HCT116 (cell line): ENCODE data around the gene RAMP3. TPM values are rescaled to one million over a fixed set of nuclear protein-coding genes. Genes with fewer than 3 reads are reported as not detected.

Source experiments
- ATAC-seq: fragments of 200-7000 bp; cut with Tn5 transposase; 2 replicates; pipeline ENCODE4 v1.9.1; 2020; ENCODE audit warnings: mild to moderate bottlenecking, moderate library complexity
- BruUV-seq: library from RNA; stranded (reverse); fragments of 400-500 nt; replicated peaks from 2 replicates; lab custom pipeline; 2021; lab: Mats Ljungman, UMichigan
- CTCF ChIA-PET: fragments of 300-600 bp; sonication (Branson Sonifier 250); formaldehyde crosslinking; loops from one replicate; lab custom pipeline; 2021; ENCODE audit warnings: antibody characterized with exemption; lab: Charles Lee
- POLR2A ChIA-PET: fragments of 300-600, 350-600 bp; sonication (Branson Sonifier 250); formaldehyde crosslinking; loops from one replicate; lab custom pipeline; 2021; ENCODE audit warnings: antibody characterized with exemption; lab: Charles Lee
- RAD21 ChIA-PET, 2 experiments: fragments of 300-600 bp; sonication (Branson Sonifier 250); formaldehyde crosslinking; loops; one replicate each; lab custom pipeline; 2023; ENCODE audit warnings: low total read pairs in 2 of 2; ENCODE audit not compliant: uncharacterized antibody in 2 of 2, unreplicated experiment in 2 of 2, low non-redundant PET in 1 of 2; lab: Charles Lee
- DNase-seq: peaks from one replicate; pipeline ENCODE4 v3.0.0-alpha.2; 2010; ENCODE audit warnings: low read depth, low spot score
- H2AFZ ChIP-seq: fragments of 200-600 bp; shearing (Covaris generic), sonication (generic); 2 replicates; pipeline ENCODE4 v1.6.1; 2017; ENCODE audit warnings: low read depth, mixed run types, mixed read lengths, antibody characterized with exemption, low read length; ENCODE audit not compliant: poor library complexity, severe bottlenecking
- H3K27ac ChIP-seq: 2 replicates; pipeline ENCODE4 v1.5.1; 2012; ENCODE audit warnings: low read depth, low read length
- H3K27me3 ChIP-seq: fragments of 200-600 bp; sonication (generic); 2 replicates; pipeline ENCODE4 v1.6.1; 2016; ENCODE audit warnings: mixed run types, low read length, mixed read lengths; ENCODE audit not compliant: insufficient read depth
- H3K36me3 ChIP-seq, 2 experiments: fragments of 200-500 bp in 1 of 2; fragments of 200-600 bp in 1 of 2; sonication (Bioruptor generic) in 1 of 2; sonication (generic) in 1 of 2; 2 replicates each; pipeline versions ENCODE4 v1.5.1 to v1.6.1; 2014 to 2016; ENCODE audit warnings: low read length in 2 of 2, inconsistent platforms in 1 of 2, mixed read lengths in 1 of 2, mixed run types in 1 of 2; ENCODE audit not compliant: insufficient read depth in 2 of 2, control insufficient read depth in 1 of 2
- H3K4me1 ChIP-seq, 2 experiments: fragments of 200-600 bp in 1 of 2; sonication (generic) in 1 of 2; 2 replicates each; pipeline versions ENCODE4 v1.5.1 to v1.6.1; 2012 to 2017; ENCODE audit warnings: low read length in 2 of 2, inconsistent platforms in 1 of 2, mild to moderate bottlenecking in 1 of 2, mixed read lengths in 1 of 2, mixed run types in 1 of 2, moderate library complexity in 1 of 2; ENCODE audit not compliant: insufficient read depth in 2 of 2, control insufficient read depth in 1 of 2
- H3K4me2 ChIP-seq: fragments of 200-600 bp; sonication (generic); 2 replicates; pipeline ENCODE4 v1.6.1; 2017; ENCODE audit warnings: mixed run types, low read length, mixed read lengths
- H3K4me3 ChIP-seq, 2 experiments: fragments of 200-600 bp in 1 of 2; sonication (generic) in 1 of 2; replicated peaks in 1 of 2; 2 replicates each; pipeline ENCODE4 v1.5.1; 2011 to 2016; ENCODE audit warnings: low read length in 2 of 2, control low read depth in 1 of 2, low read depth in 1 of 2, mild to moderate bottlenecking in 1 of 2, mixed read lengths in 1 of 2, mixed run types in 1 of 2
- H3K79me2 ChIP-seq: fragments of 200-600 bp; sonication (generic); 2 replicates; pipeline ENCODE4 v1.6.1; 2017; ENCODE audit warnings: mild to moderate bottlenecking, mixed run types, low read length, moderate library complexity, mixed read lengths; ENCODE audit not compliant: insufficient read depth
- H3K9ac ChIP-seq: fragments of 200-600 bp; sonication (generic); 2 replicates; pipeline ENCODE4 v1.6.1; 2016; ENCODE audit warnings: low read length, mixed read lengths
- H3K9me2 ChIP-seq: fragments of 200-600 bp; sonication (generic), shearing (Covaris generic); 2 replicates; pipeline ENCODE4 v1.6.1; 2017; ENCODE audit warnings: mixed run types, mild to moderate bottlenecking, moderate library complexity; ENCODE audit not compliant: insufficient read depth
- H3K9me3 ChIP-seq, 2 experiments: fragments of 200-500 bp in 1 of 2; fragments of 200-600 bp in 1 of 2; sonication (Bioruptor generic) in 1 of 2; sonication (generic) in 1 of 2; 2 replicates each; pipeline ENCODE4 v1.6.1; 2014 to 2017; ENCODE audit warnings: low read length in 2 of 2, mixed read lengths in 2 of 2, inconsistent platforms in 1 of 2, low read depth in 1 of 2, mild to moderate bottlenecking in 1 of 2, mixed run types in 1 of 2, moderate library complexity in 1 of 2; ENCODE audit not compliant: control insufficient read depth in 1 of 2, insufficient read depth in 1 of 2
- H4K20me1 ChIP-seq: fragments of 200-600 bp; sonication (generic), shearing (Covaris generic); 2 replicates; pipeline ENCODE4 v1.6.1; 2017; ENCODE audit warnings: mixed run types, mild to moderate bottlenecking, moderate library complexity; ENCODE audit not compliant: insufficient read depth
- ATF3 ChIP-seq: IDR thresholded peaks from 2 replicates; pipeline ENCODE4 v1.6.1; 2012
- CEBPB ChIP-seq: IDR thresholded peaks from 2 replicates; pipeline ENCODE4 v1.6.1; 2012; ENCODE audit warnings: low read depth
- EGR1 ChIP-seq: IDR thresholded peaks from 2 replicates; pipeline ENCODE4 v1.6.1; 2012; ENCODE audit warnings: low read depth
- ELF1 ChIP-seq: IDR thresholded peaks from 2 replicates; pipeline ENCODE4 v1.6.1; 2012; ENCODE audit warnings: low read depth, borderline replicate concordance
- EZH2 ChIP-seq: fragments of 200-600 bp; sonication (generic); IDR thresholded peaks from 2 replicates; pipeline ENCODE4 v1.6.1; 2017; ENCODE audit warnings: antibody characterized with exemption, mixed run types
- EZH2phosphoT487 ChIP-seq: fragments of 200-600 bp; IDR thresholded peaks from 2 replicates; pipeline ENCODE4 v1.6.1; 2018; ENCODE audit warnings: antibody characterized with exemption, borderline replicate concordance
- FOSL1 ChIP-seq: IDR thresholded peaks from 2 replicates; pipeline ENCODE4 v1.6.1; 2012; ENCODE audit warnings: low read depth
- JUND ChIP-seq: IDR thresholded peaks from 2 replicates; pipeline ENCODE4 v1.6.1; 2012
- POLR2A ChIP-seq: IDR thresholded peaks from 2 replicates; pipeline ENCODE4 v1.7.0; 2011; ENCODE audit warnings: borderline replicate concordance; ENCODE audit not compliant: insufficient read depth, insufficient read length; ENCODE audit errors: extremely low read depth
- RAD21 ChIP-seq: IDR thresholded peaks from 2 replicates; pipeline ENCODE4 v1.6.1; 2012; ENCODE audit warnings: low read depth, mild to moderate bottlenecking
- REST ChIP-seq: IDR thresholded peaks from 2 replicates; pipeline ENCODE4 v1.6.1; 2012; ENCODE audit warnings: low read depth
- SIN3A ChIP-seq: IDR thresholded peaks from 2 replicates; pipeline ENCODE4 v1.6.1; 2012; ENCODE audit warnings: low read depth
- SP1 ChIP-seq: IDR thresholded peaks from 2 replicates; pipeline ENCODE4 v1.6.1; 2012; ENCODE audit warnings: low read depth
- SRF ChIP-seq: IDR thresholded peaks from 2 replicates; pipeline ENCODE4 v1.6.1; 2012; ENCODE audit warnings: low read depth
- TCF7L2 ChIP-seq: IDR thresholded peaks from 2 replicates; pipeline ENCODE4 v1.7.0; 2011; ENCODE audit warnings: borderline replicate concordance, inconsistent platforms; ENCODE audit not compliant: insufficient read depth, insufficient read length; ENCODE audit errors: extremely low read depth
- YY1 ChIP-seq: IDR thresholded peaks from 2 replicates; pipeline ENCODE4 v1.6.1; 2011; ENCODE audit warnings: low read length, low read depth, moderate library complexity, mild to moderate bottlenecking; ENCODE audit not compliant: insufficient replicate concordance; ENCODE audit errors: extremely low read depth
- ZFX ChIP-seq: fragments of 450-650 bp; IDR thresholded peaks from 2 replicates; pipeline ENCODE4 v1.6.1; 2017
- ZNF274 ChIP-seq: fragments of 200-500 bp; sonication (Bioruptor generic); IDR thresholded peaks from 2 replicates; pipeline ENCODE4 v1.6.1; 2014; ENCODE audit warnings: mild to moderate bottlenecking, low read depth, low read length, inconsistent platforms
- intact Hi-C: fragments of 100-400 bp; cut with micrococcal nuclease; formaldehyde crosslinking; loops from 2 replicates; pipeline ENCODE4 v1.10.0; 2022
- total RNA-seq: library from RNA; stranded (reverse); gene quantifications from one replicate; pipeline ENCODE4 v1.2.1, GENCODE V29; 2021; ENCODE audit not compliant: unreplicated experiment
- TF ChIP-seq, protein P1 (sequence below): IDR thresholded peaks from 2 replicates; pipeline ENCODE4 v1.6.1; 2012
- TF ChIP-seq, protein P2 (sequence below), 3 experiments: fragments of 200-600 bp in 1 of 3; sonication (generic) in 1 of 3; IDR thresholded peaks in 2 of 3; conservative IDR thresholded peaks in 1 of 3; 2 replicates each; pipeline ENCODE4 v1.5.1; 2012 to 2017; ENCODE audit warnings: low read depth in 2 of 3, low read length in 2 of 3, antibody characterized with exemption in 1 of 3, borderline replicate concordance in 1 of 3, control low read depth in 1 of 3, mild to moderate bottlenecking in 1 of 3, mixed read lengths in 1 of 3, mixed run types in 1 of 3, moderate library complexity in 1 of 3; ENCODE audit not compliant: insufficient read depth in 1 of 3

RAMP3 gene
- total RNA-seq, 1 experiment from 2014 or later: not detected

DNA sequence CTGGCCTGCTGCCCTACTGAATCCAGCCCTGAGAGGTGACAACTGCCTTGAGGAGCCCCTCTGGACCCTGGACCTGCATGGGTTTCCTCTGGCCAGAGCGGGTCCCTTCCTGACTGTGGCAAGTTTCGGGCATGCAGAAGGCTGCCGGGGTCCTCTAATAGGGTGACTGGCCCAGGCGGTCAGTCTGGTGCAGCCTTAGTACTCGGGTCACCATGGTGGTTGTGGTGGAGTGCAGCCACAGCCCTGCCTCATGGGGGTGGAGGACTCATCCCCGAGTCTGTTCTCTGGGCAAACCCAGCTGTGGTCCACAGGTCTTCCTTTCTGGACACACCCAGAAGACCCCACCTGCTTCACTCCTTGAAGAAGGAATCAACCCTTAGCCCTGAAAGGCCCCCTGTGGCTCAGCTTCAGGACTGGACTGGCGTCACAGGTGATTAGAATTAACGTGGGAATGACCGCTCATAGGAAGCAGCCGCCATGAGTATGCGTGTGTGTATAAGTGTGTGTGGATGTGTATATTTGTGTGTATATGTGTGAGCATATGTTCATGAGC, 28.7 kb downstream of the RAMP3 start:
- DNase-seq: no peak
- no peaks in the 10 kb centered on the region for H4K20me1 ChIP-seq
- H3K9me3 ChIP-seq: no peaks in the 10 kb centered on the region
- ATAC-seq: no peak
- H3K4me1 ChIP-seq: no peaks in the 10 kb centered on the region
- CTCF ChIA-PET: no interaction called here
- H3K36me3 ChIP-seq: no peaks in the 10 kb centered on the region
- H3K27me3 ChIP-seq: no peaks in the 10 kb centered on the region
- H3K4me3 ChIP-seq: no peak overlapping the region
- no peak overlapping the region for H2AFZ ChIP-seq
- H3K9ac ChIP-seq: no peak overlapping the region
- TF ChIP-seq JUND: no peak
- no peak for TF ChIP-seq CEBPB
- no peak for TF ChIP-seq ZFX
- TF ChIP-seq SRF: no peak
- TF ChIP-seq ATF3: no peak
- TF ChIP-seq RAD21: no peak
- TF ChIP-seq EGR1: no peak
- no peak for TF ChIP-seq ZNF274
- TF ChIP-seq, protein P1, sequence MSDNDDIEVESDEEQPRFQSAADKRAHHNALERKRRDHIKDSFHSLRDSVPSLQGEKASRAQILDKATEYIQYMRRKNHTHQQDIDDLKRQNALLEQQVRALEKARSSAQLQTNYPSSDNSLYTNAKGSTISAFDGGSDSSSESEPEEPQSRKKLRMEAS: no peak
- no peak for TF ChIP-seq FOSL1
- TF ChIP-seq, protein P2, sequence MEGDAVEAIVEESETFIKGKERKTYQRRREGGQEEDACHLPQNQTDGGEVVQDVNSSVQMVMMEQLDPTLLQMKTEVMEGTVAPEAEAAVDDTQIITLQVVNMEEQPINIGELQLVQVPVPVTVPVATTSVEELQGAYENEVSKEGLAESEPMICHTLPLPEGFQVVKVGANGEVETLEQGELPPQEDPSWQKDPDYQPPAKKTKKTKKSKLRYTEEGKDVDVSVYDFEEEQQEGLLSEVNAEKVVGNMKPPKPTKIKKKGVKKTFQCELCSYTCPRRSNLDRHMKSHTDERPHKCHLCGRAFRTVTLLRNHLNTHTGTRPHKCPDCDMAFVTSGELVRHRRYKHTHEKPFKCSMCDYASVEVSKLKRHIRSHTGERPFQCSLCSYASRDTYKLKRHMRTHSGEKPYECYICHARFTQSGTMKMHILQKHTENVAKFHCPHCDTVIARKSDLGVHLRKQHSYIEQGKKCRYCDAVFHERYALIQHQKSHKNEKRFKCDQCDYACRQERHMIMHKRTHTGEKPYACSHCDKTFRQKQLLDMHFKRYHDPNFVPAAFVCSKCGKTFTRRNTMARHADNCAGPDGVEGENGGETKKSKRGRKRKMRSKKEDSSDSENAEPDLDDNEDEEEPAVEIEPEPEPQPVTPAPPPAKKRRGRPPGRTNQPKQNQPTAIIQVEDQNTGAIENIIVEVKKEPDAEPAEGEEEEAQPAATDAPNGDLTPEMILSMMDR (IDR thresholded peaks at IDR 0.05 in 2 of 3, conservative IDR thresholded peaks at IDR 0.05 in 1 of 3; ENCODE audit: borderline replicate concordance in 1 of 3, insufficient read depth in 1 of 3, low read depth in 2 of 3, low read length in 2 of 3): no peak
- no peak for TF ChIP-seq REST
- no peak for TF ChIP-seq POLR2A
- no peak for TF ChIP-seq ELF1
- no peak for TF ChIP-seq EZH2phosphoT487
- no peak for TF ChIP-seq SIN3A
- no peak for TF ChIP-seq TCF7L2
- no peak for TF ChIP-seq EZH2
- no peak for TF ChIP-seq YY1
- TF ChIP-seq SP1: no peak
- no TSS peak for BruUV-seq
- H3K79me2 ChIP-seq: no peaks in the 10 kb centered on the region
- RAD21 ChIA-PET: no interaction called here
- no peak overlapping the region for H3K4me2 ChIP-seq
- no peak overlapping the region for H3K27ac ChIP-seq
- intact Hi-C loops: no loop called here
- no peaks in the 10 kb centered on the region for H3K9me2 ChIP-seq
- POLR2A ChIA-PET: no interaction called here
